Effector CD4-positive, alpha-beta T cell (primary cell): Measurements from ENCODE around the gene TBCA.
"Not testable (repeated sequence)": the region's sequence is repeated elsewhere in the genome, so short reads cannot be mapped to it uniquely, and the experiment has no call there.

ENCODE experiments used
- DNase-seq: peaks from one replicate; pipeline ENCODE4 v3.0.0-alpha.2; 2020

The TBCA gene

DNA sequence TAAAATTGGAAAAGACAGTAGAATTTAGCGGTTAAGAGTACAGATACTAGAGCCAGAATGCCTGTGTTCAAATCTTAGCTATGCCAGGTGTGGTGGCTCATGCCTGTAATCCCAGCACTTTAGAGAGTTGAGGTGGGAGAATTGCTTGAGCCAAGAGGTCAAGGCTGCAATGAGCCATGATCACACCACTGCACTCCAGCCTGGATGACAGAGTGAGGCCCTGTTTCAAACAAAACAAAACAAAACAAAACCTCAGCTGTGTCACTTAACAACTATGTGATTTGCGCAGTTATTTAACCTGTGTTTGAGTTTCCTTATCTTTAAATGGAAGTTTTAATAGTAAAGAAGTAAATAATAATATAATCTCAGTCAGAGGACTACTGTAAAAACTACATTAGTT is 68.3 kb downstream of the TBCA start:
- DNase-seq = no peak

DNA sequence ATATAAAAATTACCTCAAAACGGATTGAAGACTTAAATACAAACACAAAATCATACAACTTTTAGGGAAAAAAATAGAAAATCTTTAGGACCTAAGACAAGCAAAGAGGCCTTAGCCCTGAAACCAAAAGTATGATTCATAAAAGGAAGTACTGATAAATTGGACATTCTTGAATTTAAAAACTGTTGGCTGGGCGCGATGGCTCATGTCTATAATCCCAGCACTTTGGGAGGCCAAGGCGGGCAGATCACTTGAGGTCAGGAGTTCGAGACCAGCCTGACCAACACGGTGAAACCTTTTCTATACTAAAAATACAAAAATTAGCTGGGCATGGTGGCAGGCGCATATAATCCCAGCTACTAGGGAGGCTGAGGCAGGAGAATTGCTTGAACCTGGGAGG is 76.6 kb downstream of the TBCA start:
- not testable (repeated sequence) for DNase-seq

DNA sequence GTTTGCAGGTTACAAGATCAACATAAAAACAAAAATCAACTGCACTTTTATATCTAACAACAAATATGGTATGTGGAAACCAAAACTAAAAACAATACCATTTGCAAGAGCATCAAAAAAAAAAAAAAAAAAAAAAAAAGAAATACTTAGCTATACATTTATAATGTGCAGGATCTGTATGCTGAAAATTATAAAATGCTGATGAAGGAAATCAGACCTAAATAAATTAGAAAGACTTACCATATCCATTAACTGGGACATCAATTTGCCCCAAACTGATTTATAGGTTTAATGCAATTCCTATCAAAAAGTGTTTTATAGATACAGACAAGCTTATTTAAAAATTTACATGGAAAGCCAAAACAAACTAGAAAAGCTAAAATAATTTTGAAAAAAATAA is 77.2 kb downstream of the TBCA start:
- no peak for DNase-seq

DNA sequence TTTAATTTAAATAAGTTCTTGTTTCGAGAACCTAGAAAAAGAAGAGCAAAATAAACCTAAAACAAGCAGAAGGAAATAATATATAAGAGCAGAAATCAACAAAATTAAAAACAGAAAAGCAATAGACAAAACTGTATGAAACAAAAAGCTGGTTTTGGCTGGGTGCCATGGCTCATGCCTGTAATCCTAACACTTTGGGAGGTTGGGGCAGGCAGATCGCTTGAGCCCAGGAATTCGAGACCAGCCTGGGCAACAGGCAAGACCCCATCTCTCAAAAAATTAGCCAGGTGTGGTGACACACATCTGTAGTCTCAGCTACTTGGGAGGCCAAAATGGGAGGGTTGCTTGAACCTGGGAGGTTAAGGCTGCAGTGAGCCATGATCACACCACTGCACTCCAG is 78.4 kb downstream of the TBCA start:
- DNase-seq = no peak

DNA sequence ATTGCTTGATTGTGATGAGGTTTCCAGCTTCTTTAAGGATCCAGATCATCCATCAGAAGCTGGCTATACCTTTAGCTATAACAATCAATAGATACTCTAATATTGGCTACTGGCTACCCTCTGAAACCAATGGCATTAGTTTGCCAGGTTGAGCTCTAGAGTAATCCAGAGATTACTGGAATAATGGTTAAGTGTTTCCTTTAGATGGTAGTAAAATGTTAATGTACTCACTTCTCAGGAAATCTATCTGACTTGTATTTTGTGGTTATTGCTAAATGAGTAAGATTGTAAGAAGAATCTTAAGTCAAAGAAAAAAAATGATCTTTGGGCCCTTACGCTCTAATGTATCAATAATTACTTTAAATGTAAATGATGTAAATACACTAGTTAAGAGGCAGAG is 80.0 kb downstream of the TBCA start:
- no peak for DNase-seq

DNA sequence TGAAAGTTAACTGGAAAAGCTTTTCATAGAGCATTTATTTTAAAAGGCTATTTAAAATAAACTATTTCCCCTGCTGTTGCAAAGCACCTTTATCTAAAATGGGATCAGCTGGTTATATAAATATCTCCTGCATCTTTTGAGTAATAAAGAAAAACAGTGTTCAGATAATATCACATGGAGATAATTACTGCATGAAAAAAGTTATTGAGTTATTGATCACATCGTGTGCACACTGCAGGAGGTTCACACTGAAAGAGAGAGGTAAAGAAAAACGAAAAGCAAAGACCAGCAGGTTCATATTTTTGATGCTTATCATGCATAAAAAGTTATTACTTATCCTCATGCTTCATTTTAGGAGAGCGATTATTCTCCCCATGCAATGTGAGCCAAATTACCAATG is 82.2 kb downstream of the TBCA start:
- no peak for DNase-seq

DNA sequence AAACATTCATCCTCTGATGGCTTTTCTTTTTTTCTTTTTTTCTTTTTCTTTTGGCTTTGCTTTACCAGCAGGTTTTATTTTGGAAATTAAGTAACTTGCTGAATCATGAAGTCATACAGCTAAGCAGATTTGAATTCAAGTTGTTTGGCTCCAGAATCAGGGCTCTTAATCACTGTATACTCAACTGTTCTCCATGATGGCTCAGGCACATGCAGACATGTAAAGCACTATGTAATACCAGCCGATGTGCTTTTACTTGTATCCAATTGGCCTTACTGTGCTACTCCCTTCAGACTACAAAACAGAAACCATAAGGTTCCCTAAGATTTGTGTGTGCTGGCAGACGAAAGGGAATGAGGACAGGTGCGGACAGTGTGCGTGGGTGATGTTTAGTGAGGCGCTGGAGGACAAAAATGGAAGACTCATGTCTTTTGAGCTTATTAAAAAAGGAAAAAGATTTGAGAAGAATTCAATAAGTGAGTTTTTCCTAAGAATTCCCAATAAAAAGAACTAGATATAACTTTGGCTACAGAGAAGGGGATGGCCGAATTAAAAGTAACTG is 92.9 kb downstream of the TBCA start:
- no peak for DNase-seq

DNA sequence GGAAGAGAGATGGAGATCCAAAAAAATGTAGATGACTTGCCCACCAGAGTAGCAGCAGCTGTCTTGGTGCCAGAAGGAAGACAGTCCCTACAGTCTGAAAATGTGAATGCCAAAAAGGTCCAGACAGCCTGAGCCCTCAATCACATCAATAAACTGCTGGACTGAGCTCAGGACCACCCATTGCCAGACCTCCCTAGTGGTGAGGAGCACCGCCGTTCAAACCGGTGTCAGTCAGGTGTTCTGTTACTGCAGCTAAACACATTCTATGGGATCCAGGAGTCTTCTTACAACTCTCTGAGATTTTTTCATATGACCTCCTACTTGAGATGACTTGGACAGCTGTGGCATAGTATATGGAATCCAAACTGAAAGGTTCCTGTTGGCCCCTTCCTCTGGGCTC is 105.6 kb downstream of the TBCA start:
- DNase-seq = no peak

DNA sequence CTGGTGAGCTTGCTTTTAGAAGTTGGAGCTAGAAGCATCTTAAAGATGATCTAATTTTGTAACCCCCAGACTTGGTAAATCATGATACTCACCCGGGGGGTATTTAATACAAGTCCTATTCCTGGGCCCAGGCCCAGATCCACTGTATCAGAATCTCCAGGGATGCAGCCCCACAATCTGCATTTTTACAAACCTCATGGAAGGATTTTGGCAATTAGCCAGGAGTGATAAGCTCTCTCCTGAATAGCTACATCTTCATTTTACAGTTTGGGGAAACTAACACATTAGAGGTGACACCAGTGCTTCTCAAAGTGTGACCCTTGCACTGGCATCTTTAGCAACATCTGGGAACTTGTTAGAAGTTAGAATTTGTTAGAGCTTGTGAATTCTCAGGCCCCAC is 106.5 kb downstream of the TBCA start:
- no peak for DNase-seq

DNA sequence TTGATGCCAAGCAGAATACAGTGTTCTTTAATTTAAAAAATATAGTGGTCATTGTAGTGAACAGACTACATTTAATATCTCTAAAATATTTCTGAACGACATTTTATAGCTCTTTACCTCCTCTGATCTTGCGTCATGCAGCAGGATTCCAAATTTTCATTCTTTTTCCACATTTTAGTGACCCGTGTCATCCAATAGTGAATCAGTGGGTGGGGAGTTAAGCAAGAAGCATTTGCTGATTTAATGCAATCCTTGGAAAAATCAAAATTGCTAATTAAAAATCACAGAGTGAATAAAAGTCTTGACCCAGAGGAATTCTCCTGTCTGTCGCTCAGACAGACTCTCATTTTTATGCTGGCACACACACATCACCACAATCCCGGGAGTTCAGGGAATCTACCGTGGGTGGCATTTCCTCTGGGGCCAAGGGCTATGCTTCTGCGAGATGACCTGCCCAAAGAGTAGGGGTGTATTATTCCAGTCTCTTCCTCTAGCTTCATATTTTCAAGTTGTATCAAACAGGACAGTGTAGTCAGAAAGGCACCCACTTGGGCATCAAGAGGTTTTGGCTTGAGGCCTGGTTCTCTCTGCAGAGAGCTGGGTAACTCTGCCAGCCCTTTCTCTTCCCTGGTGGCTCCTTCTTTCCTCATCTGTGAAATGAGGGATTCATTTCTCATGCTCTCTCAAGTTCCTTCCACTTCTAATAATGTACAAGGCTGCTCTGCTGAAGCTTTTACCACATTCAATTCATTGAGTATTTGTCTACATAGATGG is 112.9 kb downstream of the TBCA start:
- DNase-seq = no peak

DNA sequence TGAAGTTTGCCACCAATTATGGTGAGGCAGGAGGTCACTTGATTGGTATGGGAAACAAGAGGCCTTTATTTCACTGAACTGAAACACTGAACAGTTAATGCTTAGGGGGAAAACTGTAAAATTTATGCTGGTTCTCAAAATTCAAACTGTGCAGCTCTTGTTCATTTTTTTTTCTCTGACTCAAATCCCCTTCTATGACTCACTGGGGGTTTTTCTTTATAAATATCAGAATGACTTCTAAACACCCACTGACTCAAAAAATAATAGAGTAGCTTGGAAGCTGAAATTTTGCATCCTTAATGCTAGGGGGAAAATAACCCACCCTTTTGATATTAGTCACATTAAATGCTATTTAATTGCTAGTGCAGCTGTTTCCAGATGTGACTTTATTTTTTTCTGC is 113.5 kb downstream of the TBCA start:
- no peak for DNase-seq

DNA sequence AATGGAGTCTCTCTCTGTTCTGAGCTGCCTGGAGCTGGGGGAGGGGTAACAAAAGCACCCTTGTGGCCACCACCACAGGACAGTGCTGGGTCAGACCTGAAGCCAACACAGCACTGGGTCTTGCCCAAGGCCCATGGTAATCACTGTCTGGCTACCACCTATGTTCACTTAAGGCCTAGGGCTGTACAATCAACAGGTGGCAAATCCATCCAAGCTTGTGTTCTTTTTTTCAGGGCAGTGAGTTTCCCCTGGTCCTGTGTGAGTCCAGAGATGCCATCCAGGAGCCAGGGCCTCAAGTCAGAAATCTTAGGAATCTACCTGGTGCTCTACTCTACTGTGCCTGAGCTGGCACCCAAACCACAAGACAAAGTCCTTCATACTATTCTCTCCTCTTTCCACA is 117.5 kb downstream of the TBCA start:
- no peak for DNase-seq

DNA sequence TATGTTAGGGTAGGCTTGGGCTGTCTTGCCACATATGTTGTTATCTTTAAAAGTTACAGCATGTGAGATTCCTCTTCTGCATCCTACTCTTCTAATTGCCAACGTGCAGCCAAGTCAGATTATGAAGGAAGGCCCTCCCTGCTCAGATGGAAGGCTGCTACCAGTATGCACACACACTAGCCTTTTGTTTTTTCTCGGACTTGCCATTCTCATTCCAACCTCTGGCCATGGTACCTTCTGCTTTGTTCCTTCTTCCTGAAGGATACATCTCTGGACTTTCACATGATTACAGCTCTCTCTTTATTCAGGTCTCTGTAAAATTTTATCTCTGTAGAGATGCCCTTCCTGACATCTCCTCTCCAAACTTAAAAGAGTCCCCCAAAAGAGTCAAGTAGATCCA is 124.8 kb downstream of the TBCA start:
- no peak for DNase-seq

DNA sequence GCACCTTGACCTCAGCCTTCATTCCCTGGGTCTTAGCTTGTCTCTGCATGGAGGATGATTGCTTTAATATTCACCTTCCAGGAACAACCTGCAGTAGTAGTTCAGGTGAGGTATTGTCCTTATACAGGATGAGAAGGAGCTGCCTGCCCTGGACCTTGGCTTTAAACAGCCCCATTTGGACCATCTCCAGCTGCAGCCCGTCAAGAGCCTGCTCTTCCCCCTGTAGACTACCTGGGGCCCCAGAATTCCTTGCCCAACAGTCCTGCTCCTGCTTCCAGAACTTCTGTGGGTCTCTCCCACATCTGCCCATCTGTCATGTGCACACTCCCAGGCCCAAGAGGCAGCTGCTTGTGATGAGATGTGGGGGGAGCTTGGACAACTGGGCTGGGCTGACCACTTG is 125.5 kb downstream of the TBCA start:
- no peak for DNase-seq

DNA sequence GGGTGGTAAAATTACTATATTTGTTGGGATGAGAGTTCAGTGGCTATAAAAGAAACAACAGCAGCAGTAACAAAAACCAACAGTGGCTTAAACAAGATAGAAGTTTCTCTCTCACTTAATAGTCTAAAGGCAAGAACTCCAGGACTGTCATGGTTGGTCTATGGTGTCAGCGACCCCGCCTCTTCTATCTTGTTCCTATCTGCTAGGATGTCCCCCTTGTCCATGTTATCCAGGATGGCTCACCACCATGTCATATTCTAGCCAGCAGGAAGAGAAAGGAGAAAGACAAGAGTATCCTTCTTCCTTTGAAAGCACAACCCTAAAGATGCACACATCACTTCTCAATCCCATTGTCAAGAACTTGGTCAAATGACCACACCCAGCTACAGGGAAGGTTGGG is 126.4 kb downstream of the TBCA start:
- DNase-seq = no peak

DNA sequence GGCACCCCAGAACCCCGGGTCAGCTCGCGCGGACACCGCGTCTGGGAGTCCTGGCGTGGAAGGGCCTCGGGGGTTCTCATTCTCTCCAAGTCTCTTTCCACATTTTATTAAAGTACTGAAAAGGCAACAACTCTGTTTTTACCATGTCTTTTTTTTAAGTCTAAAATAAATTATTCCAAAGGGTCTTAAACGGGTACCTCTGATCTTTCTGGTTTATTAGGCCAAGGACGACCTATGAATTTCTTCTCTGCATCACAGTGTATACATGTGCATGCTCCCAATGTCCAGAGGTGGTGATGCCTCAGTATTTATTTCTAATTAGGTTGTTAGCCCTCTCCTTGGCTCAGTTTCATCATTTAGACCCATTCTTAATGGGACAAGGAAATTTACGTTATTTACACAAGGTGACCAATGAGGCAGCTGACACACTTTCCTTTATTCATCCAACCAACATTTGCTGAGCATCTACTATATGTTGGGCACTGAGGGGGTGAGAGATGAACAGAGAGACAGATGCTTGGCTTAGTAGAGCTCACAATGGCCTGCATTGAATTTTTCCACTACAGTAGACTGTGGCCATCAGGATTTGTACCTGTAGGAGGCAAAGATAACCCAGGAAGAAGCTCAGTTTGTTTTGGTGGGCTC is 130.0 kb downstream of the TBCA start:
- no peak for DNase-seq

DNA sequence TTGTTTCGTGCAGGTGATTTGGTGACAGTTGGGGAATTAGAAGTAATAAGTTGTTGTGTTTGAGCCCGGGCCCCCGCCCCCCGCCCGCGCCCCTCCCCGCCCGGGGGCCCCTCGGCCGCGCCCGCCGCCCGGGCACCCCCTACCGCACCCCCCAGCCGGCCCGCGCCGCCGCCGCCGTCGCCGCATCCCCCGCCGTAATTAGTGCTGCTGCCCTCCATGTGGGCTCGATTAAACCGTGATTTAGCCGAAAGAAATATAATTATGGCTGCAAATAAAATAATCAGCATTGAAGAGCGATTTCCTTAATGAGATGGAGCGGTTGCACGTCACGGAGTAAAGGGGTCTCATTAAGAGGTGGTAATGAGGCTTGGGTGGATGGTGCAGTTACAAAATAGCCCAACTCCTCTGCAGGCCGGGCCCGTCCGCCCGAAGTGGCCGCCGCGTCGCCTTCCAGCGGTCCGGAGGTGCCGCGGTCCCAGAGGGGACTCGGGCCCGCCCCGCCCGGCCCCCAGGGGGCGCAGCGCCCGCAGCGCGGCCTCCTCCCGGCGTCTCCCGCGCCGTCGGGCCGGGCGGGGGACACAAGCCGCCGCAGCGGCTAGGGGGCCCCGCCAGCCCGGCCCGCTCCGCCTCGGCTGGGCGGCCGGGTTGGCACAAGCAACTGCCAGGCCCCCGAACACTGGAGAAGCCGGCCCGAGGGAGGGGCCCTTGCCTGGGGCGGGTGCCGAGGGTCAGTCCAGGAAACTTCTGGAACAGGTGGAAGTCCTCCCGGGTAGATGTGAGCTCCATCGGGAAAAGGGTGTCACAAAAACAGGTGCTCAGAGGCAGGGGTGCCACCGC is 130.8 kb downstream of the TBCA start:
- DNase-seq = no peak

DNA sequence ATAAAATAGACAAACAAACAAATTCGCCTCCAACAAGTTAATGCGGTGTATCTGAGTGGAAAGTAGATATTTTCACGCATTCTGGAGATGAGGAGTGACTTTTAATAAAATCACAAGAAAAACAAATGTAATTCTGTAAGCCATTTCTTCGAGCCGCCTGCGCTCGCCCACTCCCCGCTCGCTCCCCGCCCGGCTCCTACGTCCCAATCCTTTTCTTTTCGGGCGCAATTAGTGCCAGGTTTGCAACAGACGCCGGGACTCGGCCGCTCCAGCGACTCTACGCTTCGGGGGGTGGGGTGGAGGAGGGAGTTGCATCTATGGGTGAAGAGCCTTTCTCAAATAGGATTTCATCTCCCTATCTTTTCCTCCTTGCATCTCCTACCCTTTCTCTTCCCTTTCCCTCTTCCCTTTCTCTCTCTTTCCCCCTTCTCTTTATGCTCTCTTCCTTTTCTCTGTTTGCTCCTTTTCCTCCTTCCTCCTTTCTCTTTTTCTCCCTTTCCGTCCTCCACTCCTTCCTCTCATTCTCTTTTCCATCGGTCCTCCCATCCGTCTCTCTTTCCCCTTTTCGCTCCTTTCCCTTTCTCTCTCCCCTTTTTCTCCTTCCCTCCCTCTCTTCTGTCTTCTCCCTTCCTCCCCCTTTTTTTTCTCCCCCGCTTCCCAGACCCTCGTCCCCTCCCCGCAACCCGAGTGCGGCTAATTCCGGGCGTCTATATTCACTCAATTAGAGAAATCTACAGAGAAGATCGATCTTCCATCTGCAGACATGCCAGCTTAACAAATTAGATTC is 131.6 kb downstream of the TBCA start:
- DNase-seq = no peak

DNA sequence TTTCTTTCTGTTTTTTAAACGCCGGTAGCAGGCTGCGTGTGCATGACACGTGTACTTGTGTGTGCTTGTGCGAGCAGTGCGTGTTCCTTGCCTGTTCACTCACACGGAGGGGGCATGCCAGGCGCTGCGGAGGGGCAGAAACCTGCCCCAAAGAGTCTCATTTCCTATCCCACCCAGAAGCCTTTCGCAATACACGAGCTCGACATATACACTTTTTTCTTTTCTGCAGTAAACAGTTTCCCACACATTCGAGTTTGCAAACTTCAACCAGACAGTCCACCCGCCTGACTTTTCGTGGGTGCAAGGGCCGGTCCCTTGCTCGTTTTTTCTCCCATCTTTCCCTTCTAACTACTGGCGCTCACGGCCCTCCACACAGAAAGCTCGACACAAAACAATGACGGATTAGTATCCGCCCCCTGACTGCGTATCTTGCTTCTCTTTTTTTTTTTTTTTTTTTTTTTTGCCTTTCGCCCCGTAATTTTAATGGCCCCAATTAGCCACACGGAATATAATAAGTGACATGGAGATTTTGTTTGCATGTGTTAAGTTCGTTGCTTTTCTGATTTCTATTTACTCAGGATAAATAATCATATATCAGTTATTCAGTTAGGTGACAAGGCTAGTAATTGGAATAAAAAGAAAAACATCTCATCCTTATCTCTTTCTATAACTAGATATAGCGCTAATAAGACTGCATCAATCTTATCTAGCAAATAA is 132.3 kb downstream of the TBCA start:
- DNase-seq = no peak

DNA sequence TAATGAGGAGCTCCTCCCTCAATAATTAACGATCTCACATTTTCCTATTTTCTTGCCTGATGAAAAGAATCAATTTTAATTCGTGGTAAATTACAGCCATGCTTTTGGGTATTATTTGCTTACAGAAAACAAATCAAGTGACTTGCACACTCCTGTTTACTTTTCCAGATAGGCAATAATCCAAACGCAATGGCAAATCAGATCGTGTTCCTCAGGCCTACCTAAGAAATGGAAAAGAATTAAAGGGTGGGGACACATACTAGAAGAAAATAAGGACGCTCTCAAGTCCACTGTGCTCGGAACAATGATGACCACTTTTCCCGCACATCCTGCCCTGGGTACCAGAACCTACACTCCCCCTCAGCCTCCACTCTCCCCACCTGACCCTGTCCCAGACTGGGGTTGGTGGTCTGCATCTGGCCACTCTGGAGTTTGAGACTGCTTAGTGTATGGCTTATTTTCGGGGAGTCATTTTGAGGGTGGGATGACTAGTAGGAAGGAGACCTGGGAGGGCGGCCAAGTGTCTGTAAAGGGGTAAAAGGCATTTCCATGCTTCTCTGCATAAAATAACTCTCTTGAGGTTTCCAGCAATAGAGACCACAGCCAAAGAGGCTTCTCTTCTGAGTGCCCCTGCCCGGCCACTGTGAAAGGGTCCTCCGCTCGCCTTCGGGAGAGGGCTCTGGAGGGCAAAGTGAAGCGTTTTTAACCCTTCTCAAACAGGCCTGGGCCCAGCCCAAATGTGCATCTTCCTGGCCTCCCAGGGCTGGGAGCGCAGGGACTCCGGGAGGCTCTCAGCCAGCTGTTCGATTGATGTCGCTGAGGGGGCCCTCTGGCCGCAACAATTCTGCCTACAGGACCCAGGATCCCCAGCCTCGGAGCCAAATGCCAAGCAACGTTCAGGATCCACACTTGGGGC is 133.1 kb downstream of the TBCA start:
- DNase-seq = no peak
